NCI-H526 treated with DMSO at 0.1 percent for 48 hours (cell line): Measurements from ENCODE around the gene FBXL20.
"Not testable (repeated sequence)": the region's sequence is repeated elsewhere in the genome, so short reads cannot be mapped to it uniquely, and the experiment has no call there.

Experiments
- DNase-seq: peaks from one replicate; lab custom pipeline; 2025; lab: John Stamatoyannopoulos, UW

Gene FBXL20

DNA sequence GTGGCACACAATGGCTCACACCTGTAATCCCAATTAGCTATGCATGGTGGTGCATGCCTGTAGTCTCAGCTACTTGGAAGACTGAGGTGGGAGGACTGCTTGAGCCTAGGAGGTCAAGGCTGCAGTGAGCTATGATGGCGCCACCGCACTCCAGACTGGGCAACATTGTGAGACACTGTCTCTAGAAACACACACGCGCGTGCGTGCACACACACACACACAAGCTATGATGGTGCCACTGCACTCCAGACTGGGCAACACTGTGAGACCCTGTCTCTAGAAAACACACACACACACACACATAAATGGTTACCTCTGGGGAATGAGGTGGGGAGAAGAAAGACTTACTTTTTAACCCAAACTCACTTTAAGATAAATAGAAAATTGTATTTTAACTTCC, 16.4 kb downstream of the FBXL20 start:
- DNase-seq = no peak

GRCh38 chr17:39380144-39380543, 21.3 kb downstream of the FBXL20 start:
- no peak for DNase-seq

DNA sequence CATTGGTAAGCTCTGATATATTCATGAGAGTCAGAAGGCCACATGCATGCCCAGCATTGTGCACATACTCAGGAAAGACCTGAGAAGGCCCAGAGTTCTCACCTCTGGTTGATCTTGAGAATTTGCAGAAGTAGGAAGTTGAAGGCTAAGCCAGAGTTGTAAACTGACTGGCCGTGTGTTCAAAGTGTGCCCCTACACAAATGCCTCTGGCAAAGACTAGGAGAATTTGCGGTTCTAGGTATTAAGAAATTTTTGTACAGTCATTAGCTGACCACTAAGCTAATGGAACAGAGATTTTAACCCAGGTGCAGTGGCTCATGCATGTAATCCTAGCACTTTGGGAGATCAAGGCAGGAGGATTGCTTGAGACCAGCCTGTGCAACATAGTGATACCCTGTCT, 25.0 kb downstream of the FBXL20 start:
- no peak for DNase-seq

DNA sequence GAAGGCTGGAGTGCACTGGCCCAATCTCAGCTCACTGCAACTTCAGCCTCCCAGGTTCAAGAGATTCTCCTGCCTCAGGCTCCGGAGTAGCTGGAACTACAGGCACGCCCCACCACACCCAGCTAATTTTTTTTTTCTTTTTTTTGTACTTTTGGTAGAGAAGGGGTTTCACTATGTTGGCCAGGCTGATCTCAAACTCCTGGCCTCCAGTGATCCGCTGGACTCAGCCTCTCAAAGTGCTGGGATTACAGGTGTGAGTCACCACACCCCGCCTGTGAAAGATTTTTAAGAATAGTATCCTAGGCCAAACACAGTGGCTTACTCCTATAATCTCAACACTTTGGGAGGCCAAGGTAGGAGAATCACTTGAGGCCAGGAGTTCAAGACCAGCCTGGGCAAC, 33.6 kb downstream of the FBXL20 start:
- not testable (repeated sequence) for DNase-seq

DNA sequence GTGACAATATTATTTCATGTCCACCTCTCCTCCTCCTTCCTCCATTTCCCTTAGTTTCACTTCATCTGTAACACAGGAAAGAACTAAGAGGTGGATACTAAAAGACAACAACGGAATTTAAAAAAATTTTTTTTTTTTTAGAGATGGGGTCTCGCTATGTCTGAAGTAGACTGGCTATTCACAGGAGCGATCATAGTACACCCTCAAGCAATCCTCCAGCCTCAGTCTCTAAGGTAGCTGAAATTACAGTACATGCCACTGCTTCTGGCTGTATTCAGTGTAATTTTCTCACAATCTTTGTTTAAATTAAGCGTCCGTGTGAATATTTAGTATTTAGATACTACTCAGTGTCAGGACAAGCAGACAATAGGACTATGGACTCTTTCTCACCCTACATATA, 35.6 kb downstream of the FBXL20 start:
- DNase-seq = no peak

DNA sequence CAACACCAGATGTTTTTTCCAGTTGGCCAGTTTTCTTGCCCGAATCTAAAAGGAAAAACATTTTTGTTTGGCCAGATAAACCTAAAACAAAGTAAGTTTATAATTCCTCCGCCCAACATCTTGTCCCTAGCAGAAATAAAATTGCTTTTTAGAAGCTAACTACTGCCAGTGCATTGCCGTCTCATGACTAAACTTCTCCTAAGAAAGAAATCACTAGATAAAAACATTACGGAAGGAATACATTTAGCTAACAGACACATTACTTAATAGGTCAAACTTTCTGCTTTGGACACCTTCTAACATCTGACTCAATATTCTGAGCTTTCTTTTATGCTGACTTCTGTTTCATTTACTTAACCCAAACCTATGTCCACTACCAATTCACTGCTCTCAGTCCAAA, 36.2 kb downstream of the FBXL20 start:
- no peak for DNase-seq

GRCh38 chr17:39364236-39365025, 37.0 kb downstream of the FBXL20 start:
- DNase-seq = no peak

DNA sequence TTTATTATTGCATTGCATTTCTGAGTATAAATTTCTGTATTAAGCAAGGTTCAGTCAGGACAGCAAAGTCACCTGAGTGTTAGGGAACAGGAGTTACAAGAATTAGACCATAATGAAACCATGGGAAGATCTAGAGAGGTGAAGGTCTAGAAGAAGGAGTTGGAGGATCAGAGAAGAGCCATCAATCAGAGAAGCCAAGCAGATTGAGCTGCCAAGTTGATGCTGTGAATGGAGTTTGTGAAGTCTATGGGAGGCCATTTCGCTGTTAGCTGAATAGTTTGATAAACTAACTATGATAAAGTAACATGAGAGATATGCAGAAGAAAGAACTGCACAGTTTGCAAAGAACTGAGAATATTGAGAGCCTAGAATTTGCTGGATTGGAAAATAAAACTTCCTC, 40.4 kb downstream of the FBXL20 start:
- no peak for DNase-seq

DNA sequence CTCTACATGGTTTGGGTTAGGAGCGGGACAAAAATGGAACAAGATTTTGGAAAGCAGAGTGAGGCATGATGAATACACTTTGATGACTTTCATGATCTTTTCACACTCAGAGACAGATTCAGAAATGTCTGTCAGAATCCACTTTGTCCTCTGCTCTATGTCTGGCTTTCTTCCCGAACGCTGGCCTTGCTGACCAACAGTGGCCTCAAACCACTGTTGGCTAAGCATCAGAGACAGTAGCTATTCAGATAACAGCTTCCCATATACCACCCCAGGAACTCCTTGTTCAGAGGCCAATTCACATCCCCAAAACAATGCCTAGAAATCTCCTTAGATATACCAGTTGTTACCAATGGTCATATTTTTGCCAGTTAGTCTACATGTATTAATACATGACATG, 40.9 kb downstream of the FBXL20 start:
- no peak for DNase-seq

GRCh38 chr17:39359994-39360393, 41.4 kb downstream of the FBXL20 start:
- no peak for DNase-seq

DNA sequence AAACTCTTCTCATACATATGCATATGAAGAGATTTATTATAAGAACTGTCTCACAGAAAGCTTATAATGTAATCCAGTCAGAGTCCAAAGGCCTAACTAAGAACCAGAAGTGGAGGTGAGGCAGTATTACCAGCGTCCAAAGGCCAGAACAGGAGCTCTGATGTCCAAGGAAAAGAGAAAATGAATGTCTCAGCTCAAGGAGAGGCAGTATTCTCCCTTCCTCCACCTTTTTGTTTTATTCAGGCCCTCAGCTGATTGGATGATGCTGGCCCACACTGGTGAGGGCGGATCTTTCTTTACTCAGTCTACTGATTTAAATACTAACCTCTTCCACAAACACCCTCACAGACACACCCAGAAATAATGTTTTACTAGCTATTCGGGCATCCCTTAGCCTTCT, 43.4 kb downstream of the FBXL20 start:
- DNase-seq = no peak

- DNase-seq = no peak
Measured at GRCh38 chr17:39357488-39357887, 43.9 kb downstream of the FBXL20 start.

DNA sequence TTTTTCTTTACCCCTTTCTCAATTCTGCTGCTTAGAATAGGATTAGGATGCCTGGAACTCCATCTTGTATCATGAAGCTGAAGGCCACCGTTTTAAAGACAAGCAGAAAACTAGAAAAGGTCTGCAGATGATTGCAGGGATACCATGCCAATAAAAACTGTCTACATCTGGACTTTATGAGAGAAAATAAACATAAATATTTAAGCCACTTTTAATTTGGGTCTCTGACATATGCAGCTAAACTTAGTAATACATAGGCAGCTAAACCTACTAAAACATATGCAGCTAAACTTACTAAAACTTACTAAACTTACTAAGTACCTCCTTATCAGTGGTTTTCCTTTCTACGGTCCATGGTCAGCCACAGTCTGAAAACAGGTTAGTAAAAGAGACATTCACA, 48.4 kb downstream of the FBXL20 start:
- no peak for DNase-seq

- no peak for DNase-seq
Measured at GRCh38 chr17:39352511-39352910, 48.9 kb downstream of the FBXL20 start.

DNA sequence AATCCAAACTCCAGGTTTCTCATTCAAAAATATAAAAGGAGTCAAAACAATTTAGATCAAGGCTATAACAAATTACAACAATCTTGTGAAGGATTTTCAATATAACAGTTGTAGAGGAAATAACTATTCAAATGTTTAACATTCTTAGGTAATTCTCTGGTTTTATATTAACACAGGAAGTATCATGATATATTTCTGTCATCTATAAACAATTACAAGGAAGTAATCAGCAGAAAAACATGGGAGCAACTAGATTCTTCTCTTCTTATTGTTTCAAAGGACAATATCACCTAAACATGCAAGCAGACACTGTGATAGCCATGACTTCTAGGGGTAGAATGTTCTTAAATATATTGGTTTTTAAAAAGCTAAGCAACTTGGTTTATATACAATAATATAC, 49.9 kb downstream of the FBXL20 start:
- DNase-seq = no peak

DNA sequence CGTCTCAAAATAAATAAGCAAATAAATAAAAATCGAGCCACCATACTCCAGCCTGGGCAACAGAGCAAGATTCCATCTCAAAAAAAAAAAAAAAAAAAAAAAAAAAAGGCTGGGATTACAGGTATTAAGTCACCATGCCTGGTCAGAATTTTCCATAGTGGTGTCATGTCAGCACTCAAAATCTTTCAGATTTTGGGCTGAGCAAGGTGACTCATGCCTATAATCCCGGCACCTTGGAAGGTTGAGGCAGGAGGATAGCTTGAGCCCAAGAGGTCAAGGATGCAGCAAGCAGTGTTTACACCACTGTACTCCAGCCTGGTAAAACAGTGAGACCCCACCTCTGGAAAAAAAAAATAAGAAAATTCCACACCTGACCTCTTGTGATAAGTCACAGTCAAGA, 52.2 kb downstream of the FBXL20 start:
- no peak for DNase-seq

DNA sequence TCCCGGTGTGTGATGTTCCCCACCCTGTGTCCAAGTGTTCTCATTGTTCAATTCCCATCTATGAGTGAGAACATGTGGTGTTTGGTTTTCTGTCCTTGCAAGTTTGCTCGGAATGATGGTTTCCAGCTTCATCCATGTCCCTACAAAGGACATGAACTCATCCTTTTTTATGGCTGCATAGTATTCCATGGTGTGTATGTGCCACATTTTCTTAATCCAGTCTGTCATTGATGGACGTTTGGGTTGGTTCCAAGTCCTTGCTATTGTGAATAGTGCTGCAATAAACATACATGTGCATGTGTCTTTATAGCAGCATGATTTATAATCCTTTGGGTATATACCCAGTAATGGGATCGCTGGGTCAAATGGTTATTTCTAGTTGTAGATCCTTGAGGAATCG, 54.6 kb downstream of the FBXL20 start:
- not testable (repeated sequence) for DNase-seq

DNA sequence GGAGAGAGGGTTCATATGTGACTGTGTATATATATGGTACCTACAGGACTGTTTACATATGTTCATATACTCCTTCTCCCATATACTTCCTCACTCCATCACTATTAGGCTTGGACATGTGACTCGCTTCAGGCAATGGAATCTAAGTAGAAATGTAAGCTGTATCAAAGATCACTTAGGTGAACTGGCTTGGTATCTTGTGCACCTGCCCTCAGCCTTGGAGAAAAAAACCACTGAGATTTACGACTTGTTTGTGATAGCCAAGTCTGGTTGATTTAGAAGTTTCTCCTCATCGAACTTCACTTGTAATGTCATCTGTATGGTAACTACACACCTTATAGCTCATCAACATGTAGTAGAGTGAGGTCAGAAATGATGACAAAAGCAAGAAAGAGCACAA, 59.9 kb downstream of the FBXL20 start:
- DNase-seq = no peak

GRCh38 chr17:39340731-39341130, 60.7 kb downstream of the FBXL20 start:
- DNase-seq = no peak

DNA sequence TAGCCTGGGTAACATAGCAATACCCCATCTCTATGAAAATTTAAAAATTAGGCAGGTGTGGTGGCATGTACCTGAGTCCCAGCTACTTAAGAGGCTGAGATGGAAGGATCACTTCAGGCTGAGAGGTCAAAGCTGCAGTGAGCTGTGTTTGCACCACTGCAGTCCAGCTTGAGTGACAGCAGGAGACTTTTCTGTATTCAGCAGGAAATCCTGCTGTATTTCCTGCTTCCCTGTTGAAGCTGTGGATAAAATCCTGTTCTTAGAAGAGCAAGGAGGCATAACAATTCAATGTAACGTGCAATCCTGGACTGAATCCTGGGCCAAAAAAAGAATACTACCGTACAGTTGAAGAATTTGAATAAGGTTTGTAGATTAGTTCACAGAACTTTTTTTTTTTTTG, 62.2 kb downstream of the FBXL20 start:
- DNase-seq = no peak

DNA sequence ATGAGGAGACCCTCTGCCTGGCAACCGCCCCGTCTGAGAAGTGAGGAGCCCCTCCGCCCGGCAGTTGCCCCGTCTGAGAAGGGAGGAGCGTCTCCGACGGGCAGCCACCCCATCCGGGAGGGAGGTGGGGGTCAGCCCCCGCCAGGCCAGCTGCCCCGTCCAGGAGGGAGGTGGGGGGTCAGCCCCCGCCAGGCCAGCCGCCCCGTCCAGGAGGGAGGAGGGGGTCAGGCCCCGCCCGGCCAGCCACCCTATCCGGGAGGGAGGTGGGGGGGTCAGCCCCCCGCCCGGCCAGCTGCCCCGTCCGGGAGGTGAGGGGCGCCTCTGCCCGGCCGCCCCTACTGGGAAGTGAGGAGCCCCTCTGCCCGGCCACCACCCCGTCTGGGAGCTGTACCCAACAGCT, 63.8 kb downstream of the FBXL20 start:
- not testable (repeated sequence) for DNase-seq

DNA sequence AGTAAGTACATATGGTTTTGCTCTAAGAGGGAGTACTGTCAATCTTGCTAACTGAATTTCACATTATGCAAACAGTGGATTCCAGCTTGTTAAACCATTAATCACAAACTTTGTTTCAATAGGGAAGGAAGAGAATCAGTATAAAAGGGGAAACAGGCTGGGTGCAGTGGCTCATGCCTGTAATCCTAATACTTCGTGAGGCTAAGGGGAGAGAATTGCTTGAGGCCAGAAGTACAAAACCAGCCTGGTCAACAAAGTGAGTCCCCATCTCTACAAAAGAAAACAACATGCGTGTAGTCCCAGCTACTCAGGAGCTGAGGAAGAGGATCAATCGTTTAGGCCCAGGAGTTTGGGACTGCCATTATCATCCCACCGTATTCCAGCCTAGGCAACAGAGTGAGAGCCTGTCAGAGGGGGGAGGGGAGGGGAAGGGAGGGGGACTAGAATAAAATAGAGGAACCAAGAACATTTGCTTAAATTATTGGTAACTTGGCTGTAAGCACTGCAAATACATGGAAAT, 65.7 kb downstream of the FBXL20 start:
- DNase-seq = no peak

DNA sequence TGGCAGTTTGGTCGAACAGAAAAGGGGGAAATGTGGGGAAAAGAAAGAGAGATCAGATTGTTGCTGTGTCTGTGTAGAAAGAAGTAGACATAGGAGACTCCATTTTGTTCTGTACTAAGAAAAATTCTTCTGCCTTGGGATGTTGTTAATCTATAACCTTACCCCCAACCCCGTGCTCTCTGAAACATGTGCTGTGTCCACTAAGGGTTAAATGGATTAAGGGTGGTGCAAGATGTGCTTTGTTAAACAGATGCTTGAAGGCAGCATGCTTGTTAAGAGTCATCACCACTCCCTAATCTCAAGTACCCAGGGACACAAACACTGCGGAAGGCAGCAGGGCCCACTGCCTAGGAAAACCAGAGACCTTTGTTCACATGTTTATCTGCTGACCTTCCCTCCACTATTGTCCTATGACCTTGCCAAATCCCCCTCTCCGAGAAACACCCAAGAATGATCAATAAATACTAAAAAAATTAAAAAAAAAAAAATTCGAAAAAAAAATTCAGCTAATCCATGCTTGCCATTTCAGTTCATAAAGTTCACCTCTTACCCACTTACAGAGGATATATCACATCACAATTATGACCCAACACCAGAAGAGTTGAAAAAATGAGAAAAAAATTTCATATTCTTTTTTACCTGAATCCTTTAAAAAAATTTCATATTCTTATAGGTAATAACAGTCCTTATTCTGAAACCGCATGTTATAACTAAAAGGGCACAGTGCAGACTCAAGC, 67.2 kb downstream of the FBXL20 start:
- not testable (repeated sequence) for DNase-seq
